ENCODE results near the gene ADAMTS6.

- TF ChIP-seq POLR2AphosphoS5 (IDR thresholded peaks at IDR 0.05) (no peak), POLR2A (IDR thresholded peaks at IDR 0.05) (no peak), EP300 (IDR thresholded peaks at IDR 0.05) (no peak), CTCF (IDR thresholded peaks at IDR 0.05) (no peak)
These were observed 115.1 kb downstream of the ADAMTS6 start for GRCh38 chr5:65366655-65367054.

Measured in suprapubic skin (tissue), 4 donors.